D721Med (cell line): ENCODE results near the gene RASGRP3.

Source experiments
- DNase-seq: peaks from one replicate; pipeline ENCODE4 v3.0.0; 2011; ENCODE audit warnings: low spot score; ENCODE audit not compliant: insufficient read length
- FAIRE-seq: peaks from 2 replicates; lab custom pipeline; 2011; peaks lifted over from hg19 to GRCh38; lab: Jason Lieb, UNC
- TF ChIP-seq, protein P1 (sequence below): IDR thresholded peaks from 2 replicates; pipeline ENCODE4 v1.5.1; 2012; ENCODE audit warnings: mild to moderate bottlenecking, control low read depth; ENCODE audit not compliant: insufficient read depth; ENCODE audit errors: missing control alignments

The RASGRP3 gene

DNA sequence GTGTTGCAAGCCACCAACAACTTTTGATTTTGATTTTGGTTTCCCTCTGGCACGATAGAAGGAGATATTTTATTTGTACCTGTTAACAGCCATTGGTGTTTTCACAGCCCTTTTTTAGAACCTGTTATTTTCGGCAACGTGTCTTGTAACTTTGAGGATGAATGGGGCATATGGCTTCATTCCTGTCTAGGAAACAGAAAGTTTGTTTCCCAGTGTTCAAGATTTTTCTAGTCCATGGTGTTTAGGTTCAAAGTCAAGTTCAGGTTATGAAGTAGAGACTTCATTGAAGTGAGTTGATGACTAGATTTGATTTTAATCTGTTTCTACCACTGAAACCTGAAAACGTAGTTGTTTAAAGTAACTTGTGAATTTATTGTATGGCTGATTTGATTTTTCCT is 343 bp downstream of the RASGRP3 start:
- no peak for DNase-seq
- FAIRE-seq: no peak
- TF ChIP-seq, protein P1, sequence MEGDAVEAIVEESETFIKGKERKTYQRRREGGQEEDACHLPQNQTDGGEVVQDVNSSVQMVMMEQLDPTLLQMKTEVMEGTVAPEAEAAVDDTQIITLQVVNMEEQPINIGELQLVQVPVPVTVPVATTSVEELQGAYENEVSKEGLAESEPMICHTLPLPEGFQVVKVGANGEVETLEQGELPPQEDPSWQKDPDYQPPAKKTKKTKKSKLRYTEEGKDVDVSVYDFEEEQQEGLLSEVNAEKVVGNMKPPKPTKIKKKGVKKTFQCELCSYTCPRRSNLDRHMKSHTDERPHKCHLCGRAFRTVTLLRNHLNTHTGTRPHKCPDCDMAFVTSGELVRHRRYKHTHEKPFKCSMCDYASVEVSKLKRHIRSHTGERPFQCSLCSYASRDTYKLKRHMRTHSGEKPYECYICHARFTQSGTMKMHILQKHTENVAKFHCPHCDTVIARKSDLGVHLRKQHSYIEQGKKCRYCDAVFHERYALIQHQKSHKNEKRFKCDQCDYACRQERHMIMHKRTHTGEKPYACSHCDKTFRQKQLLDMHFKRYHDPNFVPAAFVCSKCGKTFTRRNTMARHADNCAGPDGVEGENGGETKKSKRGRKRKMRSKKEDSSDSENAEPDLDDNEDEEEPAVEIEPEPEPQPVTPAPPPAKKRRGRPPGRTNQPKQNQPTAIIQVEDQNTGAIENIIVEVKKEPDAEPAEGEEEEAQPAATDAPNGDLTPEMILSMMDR: no peak

- FAIRE-seq (no peak), DNase-seq (no peak)
- TF ChIP-seq, protein P1: no peak
These were observed 1.3 kb downstream of the RASGRP3 start for GRCh38 chr2:33477473-33478468.

GRCh38 chr2:33478968-33479731 is 2.7 kb downstream of the RASGRP3 start:
- FAIRE-seq (no peak), DNase-seq (no peak)

GRCh38 chr2:33482518-33482917 is 6.1 kb downstream of the RASGRP3 start:
- DNase-seq (no peak), FAIRE-seq (no peak)
- TF ChIP-seq, protein P1: no peak

More at GRCh38 chr2:33478968-33479731, 2.7 kb downstream of the RASGRP3 start:
- TF ChIP-seq, protein P1: no peak

DNA sequence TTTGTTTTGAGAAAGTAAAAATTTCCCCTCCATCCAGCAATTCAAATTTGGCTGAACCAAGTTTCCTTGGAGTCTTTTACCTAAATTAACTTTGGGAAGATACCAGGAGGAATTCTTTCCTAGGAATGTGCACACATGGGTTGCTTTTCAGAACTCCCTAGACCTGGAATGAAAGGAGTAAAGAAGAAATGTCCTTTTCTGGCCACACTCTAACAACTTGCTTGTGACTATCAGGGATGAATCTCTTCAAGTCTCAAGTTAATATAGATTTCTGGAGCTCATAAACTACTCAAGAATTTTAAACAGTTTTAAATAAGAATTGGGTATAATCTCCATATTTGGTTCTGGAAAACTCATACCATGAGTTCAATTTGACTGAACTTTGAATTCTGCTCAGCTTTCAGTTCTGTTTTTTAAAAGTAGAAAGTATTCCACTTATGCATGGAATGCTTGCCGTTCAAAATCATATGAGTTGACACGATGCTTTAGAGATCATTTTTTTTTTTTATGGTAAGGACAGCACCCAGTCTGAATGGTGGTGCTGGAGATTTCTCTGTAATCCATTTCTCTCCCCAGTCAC is 7.7 kb downstream of the RASGRP3 start:
- FAIRE-seq (no peak), DNase-seq (no peak)
- TF ChIP-seq, protein P1: no peak

- FAIRE-seq (no peak), DNase-seq (no peak)
These were observed 8.6 kb downstream of the RASGRP3 start for GRCh38 chr2:33485051-33485450.

More at GRCh38 chr2:33485051-33485450, 8.6 kb downstream of the RASGRP3 start:
- TF ChIP-seq, protein P1: no peak
